Transverse colon (tissue), 3 donors: ENCODE data around the gene REC114.
"Not testable (repeated sequence)": the region's sequence is repeated elsewhere in the genome, so short reads cannot be mapped to it uniquely, and the experiment has no call there.

Experiments
- CTCF ChIP-seq, 5 experiments: fragments of 200-600 bp in 3 of 5; fragments of 450-650 bp in 2 of 5; sonication (generic) in 3 of 5; IDR thresholded peaks; 1 replicate in 2 of 5; 2 replicates in 3 of 5; pipeline ENCODE4 v1.5.1; 2016 to 2017; ENCODE audit warnings: antibody characterized with exemption in 5 of 5, inconsistent platforms in 3 of 5, mild to moderate bottlenecking in 2 of 5, moderate library complexity in 1 of 5
- POLR2A ChIP-seq: fragments of 450-650 bp; IDR thresholded peaks from one replicate; pipeline ENCODE4 v1.6.1; 2016; ENCODE audit warnings: antibody characterized with exemption, mild to moderate bottlenecking, moderate library complexity

GRCh38 chr15:73400222-73400621 lies 42.7 kb upstream of the REC114 start:
- not testable (repeated sequence) for TF ChIP-seq CTCF (IDR thresholded peaks at IDR 0.05); POLR2A
